GM06990 (cell line): Measurements from ENCODE around the gene COMMD1.
"Not testable (repeated sequence)": the region's sequence is repeated elsewhere in the genome, so short reads cannot be mapped to it uniquely, and the experiment has no call there.

Experiments
- DNase-seq: peaks from one replicate; pipeline ENCODE4 v3.0.0-alpha.2; 2011; ENCODE audit not compliant: insufficient read length; ENCODE audit errors: extremely low read depth
- H3K27me3 ChIP-seq: replicated peaks from 2 replicates; pipeline ENCODE4 v1.6.0; 2011; ENCODE audit warnings: low read length; ENCODE audit not compliant: control insufficient read depth, insufficient read depth
- H3K36me3 ChIP-seq: 2 replicates; pipeline ENCODE4 v1.5.1; 2011; ENCODE audit warnings: low read length; ENCODE audit not compliant: control insufficient read depth, insufficient read depth
- H3K4me3 ChIP-seq: replicated peaks from 2 replicates; pipeline ENCODE4 v1.5.1; 2011; ENCODE audit warnings: low read depth, mild to moderate bottlenecking, control low read depth, low read length
- CTCF ChIP-seq: IDR thresholded peaks from 2 replicates; pipeline ENCODE4 v1.5.1; 2011; ENCODE audit warnings: low read length, control low read depth, mild to moderate bottlenecking, inconsistent platforms; ENCODE audit not compliant: insufficient read depth, poor library complexity, severe bottlenecking

COMMD1 gene

GRCh38 chr2:61995515-61995914 is 90.0 kb downstream of the COMMD1 start:
- no peak for TF ChIP-seq CTCF
- DNase-seq: peak; percentile 63

GRCh38 chr2:61998426-61998825 is 93.0 kb downstream of the COMMD1 start:
- Histone ChIP-seq H3K36me3 (no peaks in the 10 kb centered on the region), H3K4me3 (no peak overlapping the region), H3K27me3 (no peaks in the 10 kb centered on the region)
- no peak for TF ChIP-seq CTCF
- no peak for DNase-seq

More at GRCh38 chr2:61995515-61995914, 90.0 kb downstream of the COMMD1 start:
- no peaks in the 10 kb centered on the region for H3K27me3 ChIP-seq
- no peak overlapping the region for H3K4me3 ChIP-seq
- no peaks in the 10 kb centered on the region for H3K36me3 ChIP-seq

- Histone ChIP-seq H3K27me3 (no peaks in the 10 kb centered on the region), H3K4me3 (no peak overlapping the region), H3K36me3 (no peaks in the 10 kb centered on the region)
- no peak for TF ChIP-seq CTCF
- no peak for DNase-seq
Measured at GRCh38 chr2:62000538-62000937, 95.1 kb downstream of the COMMD1 start.

- Histone ChIP-seq H3K4me3 (no peak overlapping the region), H3K27me3 (no peaks in the 10 kb centered on the region), H3K36me3 (no peaks in the 10 kb centered on the region)
- no peak for DNase-seq
- no peak for TF ChIP-seq CTCF
Measured at GRCh38 chr2:62001431-62001830, 96.0 kb downstream of the COMMD1 start.

GRCh38 chr2:62004428-62004827 is 99.0 kb downstream of the COMMD1 start:
- H3K27me3 ChIP-seq, H3K36me3 ChIP-seq, DNase-seq, H3K4me3 ChIP-seq: not testable (repeated sequence)

- TF ChIP-seq CTCF: no peak
- H3K27me3 ChIP-seq: no peaks in the 10 kb centered on the region
- DNase-seq: no peak
- H3K36me3 ChIP-seq: no peaks in the 10 kb centered on the region; the same call in 1 of the 2 replicates
- no peak overlapping the region for H3K4me3 ChIP-seq
Measured at GRCh38 chr2:62007555-62007954, 102.1 kb downstream of the COMMD1 start.
